GM12878 (cell line): Measurements from ENCODE around the gene DUT.

ENCODE experiments used
- BHLHE40 ChIP-seq, 2 experiments: fragments of 450-650 bp in 1 of 2; IDR thresholded peaks; 2 replicates each; pipeline ENCODE4 v1.6.1; 2011 to 2017; ENCODE audit warnings: low read depth in 2 of 2, borderline replicate concordance in 1 of 2, improper control_type of control experiment in 1 of 2, low read length in 1 of 2, mild to moderate bottlenecking in 1 of 2
- DPF2 ChIP-seq: fragments of 450-650 bp; IDR thresholded peaks from 2 replicates; pipeline ENCODE4 v1.6.1; 2017; ENCODE audit warnings: mild to moderate bottlenecking
- EZH2 ChIP-seq: IDR thresholded peaks from 2 replicates; pipeline ENCODE4 v1.6.1; 2012; ENCODE audit warnings: low read depth, mild to moderate bottlenecking, control low read depth, inconsistent platforms, low read length, borderline replicate concordance; ENCODE audit not compliant: control insufficient read depth
- SP1 ChIP-seq: IDR thresholded peaks from one replicate; pipeline ENCODE4 v1.6.1; 2011; ENCODE audit warnings: low read depth, low read length
- YY1 ChIP-seq: IDR thresholded peaks from 2 replicates; pipeline ENCODE4 v1.6.1; 2011; ENCODE audit warnings: low read depth, mild to moderate bottlenecking, low read length
- ZSCAN29 ChIP-seq: fragments of 450-650 bp; IDR thresholded peaks from 2 replicates; pipeline ENCODE4 v1.6.1; 2017; ENCODE audit warnings: mild to moderate bottlenecking, moderate library complexity
- TF ChIP-seq, protein P1 (sequence below): fragments of 450-650 bp; IDR thresholded peaks from 2 replicates; pipeline ENCODE4 v1.6.1; 2014; ENCODE audit warnings: mild to moderate bottlenecking
- TF ChIP-seq, protein P2 (sequence below): IDR thresholded peaks from 2 replicates; pipeline ENCODE4 v1.6.1; 2012; ENCODE audit warnings: low read depth, low read length, improper control_type of control experiment
- TF ChIP-seq, protein P3 (sequence below), 3 experiments: IDR thresholded peaks in 2 of 3; conservative IDR thresholded peaks in 1 of 3; 2 replicates each; pipeline ENCODE4 v1.5.1; 2011; ENCODE audit warnings: low read depth in 3 of 3, low read length in 3 of 3, mild to moderate bottlenecking in 3 of 3, control low read depth in 2 of 3, moderate library complexity in 2 of 3, inconsistent platforms in 1 of 3, mixed read lengths in 1 of 3; ENCODE audit not compliant: control insufficient read depth in 2 of 3, insufficient read depth in 1 of 3; ENCODE audit errors: extremely low read depth in 1 of 3
- TF ChIP-seq, protein P4 (sequence below): IDR thresholded peaks from 2 replicates; pipeline ENCODE4 v1.6.1; 2011; ENCODE audit warnings: borderline replicate concordance, low read depth, mild to moderate bottlenecking, moderate library complexity, mixed read lengths, low read length; ENCODE audit not compliant: insufficient read depth; ENCODE audit errors: extremely low read length
- TF ChIP-seq, protein P5 (sequence below): fragments of 450-650 bp; IDR thresholded peaks from 2 replicates; pipeline ENCODE4 v1.6.1; 2018; ENCODE audit warnings: borderline replicate concordance, mild to moderate bottlenecking; ENCODE audit not compliant: partially characterized antibody

DNA sequence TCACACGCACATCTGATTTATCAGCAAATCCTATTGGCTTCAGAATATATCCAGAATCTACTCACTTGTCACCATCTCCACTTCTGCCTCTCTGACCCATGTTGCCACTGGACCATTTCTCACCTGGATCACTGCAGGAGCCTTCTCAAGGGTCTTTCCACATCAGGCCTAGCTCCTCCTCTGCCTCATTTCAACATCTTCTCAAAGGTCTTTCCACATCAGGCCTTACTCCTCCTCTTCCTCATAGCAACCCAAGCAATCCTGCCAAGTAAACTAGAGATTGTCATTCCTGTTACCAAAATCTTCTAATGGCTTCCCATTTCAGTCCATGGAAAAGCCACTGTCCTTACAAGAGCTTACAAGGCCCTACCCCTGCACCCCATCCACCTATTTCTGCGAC lies 18.0 kb upstream of the DUT start:
- no peak for TF ChIP-seq BHLHE40 (IDR thresholded peaks at IDR 0.05; ENCODE audit: borderline replicate concordance in 1 of 2, low read depth in 2 of 2, low read length in 1 of 2)
- TF ChIP-seq, protein P1, sequence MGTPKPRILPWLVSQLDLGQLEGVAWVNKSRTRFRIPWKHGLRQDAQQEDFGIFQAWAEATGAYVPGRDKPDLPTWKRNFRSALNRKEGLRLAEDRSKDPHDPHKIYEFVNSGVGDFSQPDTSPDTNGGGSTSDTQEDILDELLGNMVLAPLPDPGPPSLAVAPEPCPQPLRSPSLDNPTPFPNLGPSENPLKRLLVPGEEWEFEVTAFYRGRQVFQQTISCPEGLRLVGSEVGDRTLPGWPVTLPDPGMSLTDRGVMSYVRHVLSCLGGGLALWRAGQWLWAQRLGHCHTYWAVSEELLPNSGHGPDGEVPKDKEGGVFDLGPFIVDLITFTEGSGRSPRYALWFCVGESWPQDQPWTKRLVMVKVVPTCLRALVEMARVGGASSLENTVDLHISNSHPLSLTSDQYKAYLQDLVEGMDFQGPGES, result no peak
- TF ChIP-seq SP1, result no peak
- TF ChIP-seq EZH2, result no peak
- TF ChIP-seq, protein P2, sequence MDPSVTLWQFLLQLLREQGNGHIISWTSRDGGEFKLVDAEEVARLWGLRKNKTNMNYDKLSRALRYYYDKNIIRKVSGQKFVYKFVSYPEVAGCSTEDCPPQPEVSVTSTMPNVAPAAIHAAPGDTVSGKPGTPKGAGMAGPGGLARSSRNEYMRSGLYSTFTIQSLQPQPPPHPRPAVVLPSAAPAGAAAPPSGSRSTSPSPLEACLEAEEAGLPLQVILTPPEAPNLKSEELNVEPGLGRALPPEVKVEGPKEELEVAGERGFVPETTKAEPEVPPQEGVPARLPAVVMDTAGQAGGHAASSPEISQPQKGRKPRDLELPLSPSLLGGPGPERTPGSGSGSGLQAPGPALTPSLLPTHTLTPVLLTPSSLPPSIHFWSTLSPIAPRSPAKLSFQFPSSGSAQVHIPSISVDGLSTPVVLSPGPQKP, result no peak
- TF ChIP-seq, protein P3, sequence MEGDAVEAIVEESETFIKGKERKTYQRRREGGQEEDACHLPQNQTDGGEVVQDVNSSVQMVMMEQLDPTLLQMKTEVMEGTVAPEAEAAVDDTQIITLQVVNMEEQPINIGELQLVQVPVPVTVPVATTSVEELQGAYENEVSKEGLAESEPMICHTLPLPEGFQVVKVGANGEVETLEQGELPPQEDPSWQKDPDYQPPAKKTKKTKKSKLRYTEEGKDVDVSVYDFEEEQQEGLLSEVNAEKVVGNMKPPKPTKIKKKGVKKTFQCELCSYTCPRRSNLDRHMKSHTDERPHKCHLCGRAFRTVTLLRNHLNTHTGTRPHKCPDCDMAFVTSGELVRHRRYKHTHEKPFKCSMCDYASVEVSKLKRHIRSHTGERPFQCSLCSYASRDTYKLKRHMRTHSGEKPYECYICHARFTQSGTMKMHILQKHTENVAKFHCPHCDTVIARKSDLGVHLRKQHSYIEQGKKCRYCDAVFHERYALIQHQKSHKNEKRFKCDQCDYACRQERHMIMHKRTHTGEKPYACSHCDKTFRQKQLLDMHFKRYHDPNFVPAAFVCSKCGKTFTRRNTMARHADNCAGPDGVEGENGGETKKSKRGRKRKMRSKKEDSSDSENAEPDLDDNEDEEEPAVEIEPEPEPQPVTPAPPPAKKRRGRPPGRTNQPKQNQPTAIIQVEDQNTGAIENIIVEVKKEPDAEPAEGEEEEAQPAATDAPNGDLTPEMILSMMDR (IDR thresholded peaks at IDR 0.05 in 2 of 3, conservative IDR thresholded peaks at IDR 0.05 in 1 of 3; ENCODE audit: control insufficient read depth in 2 of 3, extremely low read depth in 1 of 3, insufficient read depth in 1 of 3, low read depth in 3 of 3, low read length in 3 of 3), result no peak
- TF ChIP-seq YY1, result no peak
- TF ChIP-seq ZSCAN29, result no peak
- TF ChIP-seq, protein P4, sequence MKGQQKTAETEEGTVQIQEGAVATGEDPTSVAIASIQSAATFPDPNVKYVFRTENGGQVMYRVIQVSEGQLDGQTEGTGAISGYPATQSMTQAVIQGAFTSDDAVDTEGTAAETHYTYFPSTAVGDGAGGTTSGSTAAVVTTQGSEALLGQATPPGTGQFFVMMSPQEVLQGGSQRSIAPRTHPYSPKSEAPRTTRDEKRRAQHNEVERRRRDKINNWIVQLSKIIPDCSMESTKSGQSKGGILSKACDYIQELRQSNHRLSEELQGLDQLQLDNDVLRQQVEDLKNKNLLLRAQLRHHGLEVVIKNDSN, result no peak
- TF ChIP-seq DPF2, result no peak
- TF ChIP-seq, protein P5, sequence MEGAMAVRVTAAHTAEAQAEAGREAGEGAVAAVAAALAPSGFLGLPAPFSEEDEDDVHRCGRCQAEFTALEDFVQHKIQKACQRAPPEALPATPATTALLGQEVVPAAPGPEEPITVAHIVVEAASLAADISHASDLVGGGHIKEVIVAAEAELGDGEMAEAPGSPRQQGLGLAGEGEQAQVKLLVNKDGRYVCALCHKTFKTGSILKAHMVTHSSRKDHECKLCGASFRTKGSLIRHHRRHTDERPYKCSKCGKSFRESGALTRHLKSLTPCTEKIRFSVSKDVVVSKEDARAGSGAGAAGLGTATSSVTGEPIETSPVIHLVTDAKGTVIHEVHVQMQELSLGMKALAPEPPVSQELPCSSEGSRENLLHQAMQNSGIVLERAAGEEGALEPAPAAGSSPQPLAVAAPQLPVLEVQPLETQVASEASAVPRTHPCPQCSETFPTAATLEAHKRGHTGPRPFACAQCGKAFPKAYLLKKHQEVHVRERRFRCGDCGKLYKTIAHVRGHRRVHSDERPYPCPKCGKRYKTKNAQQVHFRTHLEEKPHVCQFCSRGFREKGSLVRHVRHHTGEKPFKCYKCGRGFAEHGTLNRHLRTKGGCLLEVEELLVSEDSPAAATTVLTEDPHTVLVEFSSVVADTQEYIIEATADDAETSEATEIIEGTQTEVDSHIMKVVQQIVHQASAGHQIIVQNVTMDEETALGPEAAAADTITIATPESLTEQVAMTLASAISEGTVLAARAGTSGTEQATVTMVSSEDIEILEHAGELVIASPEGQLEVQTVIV, result no peak
